Sigmoid colon (tissue), 7 donors: ENCODE data around the gene EFCAB12. TPM values are rescaled to one million over a fixed set of nuclear protein-coding genes. Genes with fewer than 3 reads are reported as not detected.

ENCODE experiments used
- DNase-seq: peaks from one replicate; pipeline ENCODE4 v3.0.0-alpha.2; 2019
- H3K27ac ChIP-seq, 4 donors: fragments of 200-600 bp; sonication (generic); one replicate each; pipeline ENCODE4 v1.5.1; 2016 to 2019; ENCODE audit warnings: mild to moderate bottlenecking in 1 of 4
- H3K27me3 ChIP-seq, 3 donors: fragments of 200-600 bp; sonication (generic); one replicate each; pipeline ENCODE4 v1.5.1; 2019; ENCODE audit warnings: mild to moderate bottlenecking in 1 of 3
- H3K36me3 ChIP-seq, 4 donors: fragments of 200-600 bp; sonication (generic); one replicate each; pipeline ENCODE4 v1.5.1; 2016 to 2019
- H3K4me1 ChIP-seq, 4 donors: fragments of 200-600 bp; sonication (generic); one replicate each; pipeline ENCODE4 v1.5.1; 2017 to 2019
- H3K4me3 ChIP-seq, 4 donors: fragments of 200-600 bp; sonication (generic); one replicate each; pipeline ENCODE4 v1.5.1; 2017 to 2019; ENCODE audit warnings: mild to moderate bottlenecking in 2 of 4, moderate library complexity in 1 of 4
- H3K9me3 ChIP-seq, 4 donors: fragments of 200-600 bp in 3 of 4; sonication (generic) in 3 of 4; one replicate each; pipeline versions ENCODE4 v1.5.1 to v1.6.1; 2013 to 2019
- EP300 ChIP-seq, 4 donors: sonication (generic); formaldehyde crosslinking; IDR thresholded peaks; one replicate each; pipeline ENCODE4 v1.6.1; 2017; ENCODE audit warnings: antibody characterized with exemption in 4 of 4
- POLR2A ChIP-seq, 2 donors: fragments of 450-650 bp; IDR thresholded peaks; one replicate each; pipeline ENCODE4 v1.6.1; 2016; ENCODE audit warnings: antibody characterized with exemption in 2 of 2, mild to moderate bottlenecking in 2 of 2, moderate library complexity in 2 of 2
- POLR2AphosphoS5 ChIP-seq, 4 donors: sonication (generic); formaldehyde crosslinking; IDR thresholded peaks; one replicate each; pipeline ENCODE4 v1.6.1; 2017; ENCODE audit warnings: antibody characterized with exemption in 4 of 4
- WGBS, 2 donors: extraction: QIAGEN DNeasy Blood & Tissue Kit; methylation state at CpG; one replicate each; pipeline ENCODE4 v1.1.7; 2013; 5-methylcytosine and 5-hydroxymethylcytosine counted together
- intact Hi-C: fragments of 100-400 bp; cut with DNase I; formaldehyde crosslinking; loops from one replicate; pipeline ENCODE4 v1.15.1; 2023
- polyA plus RNA-seq, 3 donors: library from polyadenylated mRNA; stranded (reverse); fragments of 200-250 nt; gene quantifications; one replicate each; pipeline ENCODE4 v1.2.3, GENCODE V29; 2013
- total RNA-seq, 4 donors: library from RNA; depleted of rRNA; stranded (reverse); fragments of >200 nt; gene quantifications; one replicate each; pipeline ENCODE4 v1.1.0, GENCODE V29; 2016
- TF ChIP-seq, protein P1 (sequence below), 4 experiments: fragments of 450-650 bp in 3 of 4; fragments of 200-600 bp in 1 of 4; IDR thresholded peaks; one replicate each; pipeline ENCODE4 v1.5.1; 2016 to 2019; ENCODE audit warnings: antibody characterized with exemption in 4 of 4, mild to moderate bottlenecking in 3 of 4, moderate library complexity in 2 of 4
- donor health status: healthy with polysubstance abuse.
- donor health status: Bipolar disorder and iron deficiency.
- donor health status: healthy.

EFCAB12 gene
- total and polyA plus RNA-seq, 7 donors = 0.36 to 0.46 (median 0.38) TPM; not detected in 4

DNA sequence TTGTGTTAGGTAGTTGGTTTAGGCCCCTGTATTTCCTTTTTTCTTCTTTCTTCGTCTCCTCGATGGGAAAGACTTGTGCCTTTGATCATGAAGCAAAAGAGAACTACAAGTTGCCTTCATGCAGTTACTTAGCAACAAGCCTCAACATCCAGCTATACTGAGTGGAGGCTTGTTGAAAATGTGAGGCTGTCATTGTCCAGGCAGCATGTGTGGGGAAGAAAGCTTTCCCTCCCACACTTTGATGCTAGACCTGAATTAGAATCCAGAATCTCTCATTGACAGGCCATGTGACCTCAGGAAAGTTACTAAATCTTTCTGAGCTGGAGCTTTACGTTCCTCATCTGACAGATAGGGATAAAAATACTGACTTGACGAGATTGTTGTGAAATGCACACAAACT lies 35.3 kb upstream of the EFCAB12 start:
- no peak for DNase-seq
- Histone ChIP-seq H3K4me3 (no peak overlapping the region), H3K36me3 (peaks cover 0 to 53% (median 3%) of the 10 kb centered on the region in 4 donors), H3K9me3 (no peaks in the 10 kb centered on the region), H3K27me3 (no peaks in the 10 kb centered on the region), H3K4me1 (no peaks in the 10 kb centered on the region), H3K27ac (no peak overlapping the region)
- WGBS, 2 donors = 86 to 89% methylated on average over 4 of the region's 4 CpGs
- intact Hi-C loops = no loop called here
- TF ChIP-seq POLR2AphosphoS5 (IDR thresholded peaks at IDR 0.05) = no peak
- TF ChIP-seq, protein P1, sequence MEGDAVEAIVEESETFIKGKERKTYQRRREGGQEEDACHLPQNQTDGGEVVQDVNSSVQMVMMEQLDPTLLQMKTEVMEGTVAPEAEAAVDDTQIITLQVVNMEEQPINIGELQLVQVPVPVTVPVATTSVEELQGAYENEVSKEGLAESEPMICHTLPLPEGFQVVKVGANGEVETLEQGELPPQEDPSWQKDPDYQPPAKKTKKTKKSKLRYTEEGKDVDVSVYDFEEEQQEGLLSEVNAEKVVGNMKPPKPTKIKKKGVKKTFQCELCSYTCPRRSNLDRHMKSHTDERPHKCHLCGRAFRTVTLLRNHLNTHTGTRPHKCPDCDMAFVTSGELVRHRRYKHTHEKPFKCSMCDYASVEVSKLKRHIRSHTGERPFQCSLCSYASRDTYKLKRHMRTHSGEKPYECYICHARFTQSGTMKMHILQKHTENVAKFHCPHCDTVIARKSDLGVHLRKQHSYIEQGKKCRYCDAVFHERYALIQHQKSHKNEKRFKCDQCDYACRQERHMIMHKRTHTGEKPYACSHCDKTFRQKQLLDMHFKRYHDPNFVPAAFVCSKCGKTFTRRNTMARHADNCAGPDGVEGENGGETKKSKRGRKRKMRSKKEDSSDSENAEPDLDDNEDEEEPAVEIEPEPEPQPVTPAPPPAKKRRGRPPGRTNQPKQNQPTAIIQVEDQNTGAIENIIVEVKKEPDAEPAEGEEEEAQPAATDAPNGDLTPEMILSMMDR (IDR thresholded peaks at IDR 0.05) = no peak
- TF ChIP-seq EP300 (IDR thresholded peaks at IDR 0.05) = no peak
- TF ChIP-seq POLR2A (IDR thresholded peaks at IDR 0.05) = no peak

DNA sequence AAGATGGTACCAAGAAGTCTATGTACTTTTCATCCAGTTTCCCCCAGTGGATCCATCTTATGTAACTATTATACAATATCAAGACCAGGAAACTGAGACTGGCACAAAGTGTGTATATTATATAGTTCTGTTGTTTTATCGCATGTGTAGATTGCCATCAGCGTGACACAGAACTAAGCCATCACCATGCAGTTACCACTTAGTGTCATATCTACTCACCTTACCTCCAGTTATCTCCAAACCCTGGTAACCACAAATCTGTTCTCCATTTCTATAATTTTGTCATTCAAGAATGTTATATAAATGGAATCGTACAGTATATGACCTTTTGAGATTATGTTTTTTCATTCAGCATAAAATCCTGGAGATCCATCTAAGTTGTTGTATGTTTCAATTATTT lies 34.7 kb upstream of the EFCAB12 start:
- TF ChIP-seq EP300 (IDR thresholded peaks at IDR 0.05) = no peak
- no peak for TF ChIP-seq POLR2AphosphoS5 (IDR thresholded peaks at IDR 0.05)
- TF ChIP-seq, protein P1 (IDR thresholded peaks at IDR 0.05) = no peak
- TF ChIP-seq POLR2A (IDR thresholded peaks at IDR 0.05) = no peak

DNA sequence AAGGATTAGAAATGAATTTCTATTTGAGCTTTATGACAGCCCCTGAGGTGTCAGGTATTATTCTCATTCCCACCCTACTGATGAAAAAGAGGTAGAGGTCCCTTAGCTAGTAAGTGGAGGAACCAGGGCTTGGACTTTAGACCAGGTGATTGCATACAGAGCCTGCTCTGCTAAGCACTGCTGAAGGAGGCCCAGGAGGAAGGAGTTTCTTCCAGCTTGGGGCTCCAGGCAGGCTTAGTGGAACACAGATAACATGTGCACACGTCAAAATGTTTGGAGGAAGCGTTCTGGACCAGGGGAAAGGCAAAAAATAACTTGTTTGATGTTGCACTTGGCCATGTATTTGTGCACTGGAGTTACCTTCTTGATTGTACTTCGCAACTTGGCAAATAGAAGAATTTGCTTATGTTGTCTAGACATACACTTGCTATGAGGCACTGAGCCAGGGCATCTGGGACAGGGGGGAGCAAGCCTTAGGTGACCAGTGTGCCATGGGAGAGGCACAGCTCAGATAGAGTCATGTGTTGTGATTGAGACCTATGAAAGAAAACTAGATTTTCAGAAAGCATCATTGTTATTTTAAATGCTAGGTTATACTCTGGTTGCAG lies 34.0 kb upstream of the EFCAB12 start:
- Histone ChIP-seq H3K27ac (no peak overlapping the region), H3K36me3 (peaks cover 0 to 48% (median 3%) of the 10 kb centered on the region in 4 donors)
- intact Hi-C loops = no loop called here

More for the DNA sequence above, 34.7 kb upstream of the EFCAB12 start:
- Histone ChIP-seq H3K27ac (no peak overlapping the region), H3K4me1 (no peaks in the 10 kb centered on the region), H3K27me3 (no peaks in the 10 kb centered on the region), H3K4me3 (no peak overlapping the region), H3K9me3 (no peaks in the 10 kb centered on the region), H3K36me3 (peaks cover 0 to 54% (median 3%) of the 10 kb centered on the region in 4 donors)
- intact Hi-C loops = no loop called here
- WGBS, 2 donors = 95 to 98% methylated on average over 3 of the region's 3 CpGs
- DNase-seq = no peak

DNA sequence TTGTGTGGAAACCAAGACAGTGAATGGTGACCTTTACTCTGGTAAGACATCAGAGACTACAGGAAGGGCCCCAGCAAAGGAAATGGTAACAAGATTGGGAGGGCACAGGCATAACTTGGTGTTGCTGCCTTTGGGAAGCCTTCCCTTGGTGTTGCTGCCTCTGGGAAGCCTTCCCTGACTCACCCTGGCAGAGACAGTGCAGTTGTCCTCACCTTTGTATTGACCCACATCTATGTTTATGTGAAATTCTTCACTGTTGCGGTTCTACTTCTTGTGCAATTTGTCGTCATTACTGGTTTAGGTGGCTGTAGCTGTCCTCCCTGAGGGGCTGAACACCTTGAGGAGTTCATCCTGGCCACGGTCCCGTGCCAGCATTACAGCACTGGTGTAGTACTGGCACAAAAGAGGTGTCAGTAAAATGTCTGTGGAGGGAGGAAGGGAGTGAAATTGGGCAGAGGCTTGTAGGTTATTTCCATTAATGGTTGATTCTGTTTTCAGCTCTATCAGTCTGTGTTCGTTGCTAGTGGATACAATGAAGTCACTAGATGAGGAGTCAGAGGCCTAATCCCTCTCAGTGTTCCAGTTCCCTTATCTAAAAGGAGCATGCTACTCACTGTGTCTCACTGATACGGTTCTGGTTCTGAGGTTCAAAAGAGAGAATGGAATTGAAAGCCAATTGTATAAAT lies 33.2 kb upstream of the EFCAB12 start:
- WGBS, 2 donors = 85 to 95% methylated on average over 6 of the region's 6 CpGs
- Histone ChIP-seq H3K27me3 (no peaks in the 10 kb centered on the region), H3K36me3 (peaks cover 0 to 49% (median 3%) of the 10 kb centered on the region in 4 donors), H3K4me1 (no peaks in the 10 kb centered on the region), H3K27ac (no peak overlapping the region), H3K9me3 (no peaks in the 10 kb centered on the region), H3K4me3 (no peak overlapping the region)
- TF ChIP-seq, protein P1 (IDR thresholded peaks at IDR 0.05) = no peak
- TF ChIP-seq POLR2AphosphoS5 (IDR thresholded peaks at IDR 0.05) (no peak), EP300 (IDR thresholded peaks at IDR 0.05) (no peak), POLR2A (IDR thresholded peaks at IDR 0.05) (no peak)
- intact Hi-C loops = no loop called here
- no peak for DNase-seq

More for the DNA sequence above, 34.0 kb upstream of the EFCAB12 start:
- no peak for TF ChIP-seq POLR2AphosphoS5 (IDR thresholded peaks at IDR 0.05)
- TF ChIP-seq, protein P1 (IDR thresholded peaks at IDR 0.05) = no peak
- TF ChIP-seq POLR2A (IDR thresholded peaks at IDR 0.05) = no peak
- no peak for TF ChIP-seq EP300 (IDR thresholded peaks at IDR 0.05)
- WGBS, 2 donors = 91 to 93% methylated on average over 3 of the region's 3 CpGs
- Histone ChIP-seq H3K4me1 (no peaks in the 10 kb centered on the region), H3K4me3 (no peak overlapping the region), H3K27me3 (no peaks in the 10 kb centered on the region), H3K9me3 (no peaks in the 10 kb centered on the region)
- no peak for DNase-seq
